GM12891 (cell line): Measurements from ENCODE around the gene STAM.

Experiments
- PAX5 ChIP-seq: IDR thresholded peaks from 2 replicates; pipeline ENCODE4 v1.6.1; 2011; ENCODE audit warnings: low read length, moderate library complexity, mild to moderate bottlenecking; ENCODE audit not compliant: insufficient read depth, severe bottlenecking
- POLR2A ChIP-seq: IDR thresholded peaks from 2 replicates; pipeline ENCODE4 v1.6.1; 2011; ENCODE audit warnings: low read depth, low read length, control low read depth
- POLR2AphosphoS5 ChIP-seq: IDR thresholded peaks from 2 replicates; pipeline ENCODE4 v1.6.1; 2011; ENCODE audit warnings: low read depth, low read length, control low read depth
- SPI1 ChIP-seq: IDR thresholded peaks from 2 replicates; pipeline ENCODE4 v1.6.1; 2011; ENCODE audit warnings: low read depth, low read length, control low read depth
- TAF1 ChIP-seq: IDR thresholded peaks from 2 replicates; pipeline ENCODE4 v1.6.1; 2011; ENCODE audit warnings: low read depth, low read length, control low read depth

DNA sequence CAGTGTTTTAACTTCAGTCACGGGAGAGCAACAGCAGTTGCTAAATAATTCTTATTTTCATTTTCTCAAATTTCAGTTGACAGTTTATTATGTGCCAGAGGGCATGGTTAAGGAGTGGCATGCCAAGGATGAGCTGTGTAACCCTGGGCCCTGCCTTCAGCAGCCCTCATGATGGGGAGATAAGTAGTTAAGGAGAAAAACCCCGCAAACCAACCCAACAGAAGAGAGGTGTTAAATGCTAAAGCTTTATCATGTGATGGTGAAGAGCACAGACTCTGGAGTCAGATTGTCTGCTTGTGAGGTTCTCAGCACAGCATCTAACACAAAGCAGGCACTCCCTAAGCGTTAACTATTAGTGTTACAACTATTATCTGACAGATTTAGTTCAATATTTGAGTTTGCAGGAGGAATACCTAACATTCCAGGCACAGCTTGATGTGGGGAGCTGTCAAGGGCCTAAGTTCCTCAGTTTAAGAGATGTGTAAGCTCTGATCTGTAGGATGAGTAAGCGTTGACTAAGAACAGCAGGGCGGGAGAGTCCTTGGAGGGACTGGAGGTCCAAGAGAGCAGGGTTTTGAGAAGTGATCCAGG is 29.6 kb downstream of the STAM start:
- TF ChIP-seq POLR2A (no peak), POLR2AphosphoS5 (no peak), PAX5 (no peak), TAF1 (no peak), SPI1 (no peak)
